PC-9 (cell line): ENCODE measurements around the gene PKD1L1. TPM values are rescaled to one million over a fixed set of nuclear protein-coding genes. Genes with fewer than 3 reads are reported as not detected.

Source experiments
- BruUV-seq: library from RNA; stranded (reverse); fragments of 400-500 nt; replicated peaks from 2 replicates; lab custom pipeline; 2021; lab: Mats Ljungman, UMichigan
- CTCF ChIA-PET: fragments of 300-600 bp; sonication (Branson Sonifier 250); formaldehyde crosslinking; loops from one replicate; lab custom pipeline; 2022; ENCODE audit warnings: antibody characterized with exemption; lab: Charles Lee
- POLR2A ChIA-PET: fragments of 300-600 bp; sonication (Branson Sonifier 250); formaldehyde crosslinking; loops from one replicate; lab custom pipeline; 2022; ENCODE audit warnings: antibody characterized with exemption; ENCODE audit not compliant: unreplicated experiment; lab: Charles Lee
- DNase-seq, 2 experiments: peaks; one replicate each; pipeline versions ENCODE4 v3.0.0 to v3.0.0-alpha.2; 2015 to 2022; ENCODE audit warnings: mixed read lengths in 1 of 2
- H2AFZ ChIP-seq: fragments of 200-600 bp; sonication (generic); 2 replicates; pipeline ENCODE4 v1.8.1; 2017; ENCODE audit warnings: antibody characterized with exemption
- H3F3A ChIP-seq: fragments of 200-600 bp; sonication (generic); 2 replicates; pipeline ENCODE4 v1.8.1; 2017; ENCODE audit warnings: antibody characterized with exemption, mild to moderate bottlenecking, low read depth; ENCODE audit not compliant: insufficient read depth
- H3K27ac ChIP-seq: fragments of 200-600 bp; sonication (generic); 2 replicates; pipeline ENCODE4 v1.6.1; 2016; ENCODE audit warnings: mixed run types
- H3K27me3 ChIP-seq: fragments of 200-600 bp; sonication (generic); 2 replicates; pipeline ENCODE4 v1.6.1; 2016; ENCODE audit warnings: low read depth, mixed run types; ENCODE audit not compliant: insufficient read depth
- H3K36me3 ChIP-seq: fragments of 200-600 bp; sonication (generic); 2 replicates; pipeline ENCODE4 v1.6.1; 2016; ENCODE audit warnings: low read depth, mixed run types
- H3K4me1 ChIP-seq: fragments of 200-600 bp; sonication (generic); replicated peaks from 2 replicates; pipeline ENCODE4 v1.6.1; 2016; ENCODE audit warnings: mixed run types; ENCODE audit not compliant: insufficient read depth
- H3K4me2 ChIP-seq: fragments of 200-600 bp; sonication (generic); 2 replicates; pipeline ENCODE4 v1.6.1; 2017; ENCODE audit warnings: mixed run types
- H3K4me3 ChIP-seq: fragments of 200-600 bp; sonication (generic); 2 replicates; pipeline ENCODE4 v1.6.1; 2016; ENCODE audit warnings: mixed run types
- H3K79me2 ChIP-seq: fragments of 200-600 bp; sonication (generic); 2 replicates; pipeline ENCODE4 v1.6.1; 2017; ENCODE audit warnings: low read depth, mixed run types
- H3K9me2 ChIP-seq: fragments of 200-600 bp; sonication (generic); 2 replicates; pipeline ENCODE4 v1.8.1; 2017; ENCODE audit warnings: mild to moderate bottlenecking; ENCODE audit not compliant: insufficient read depth
- H3K9me3 ChIP-seq: fragments of 200-600 bp; sonication (generic); 2 replicates; pipeline ENCODE4 v1.8.1; 2016; ENCODE audit warnings: low read depth; ENCODE audit not compliant: insufficient read depth
- H4K20me1 ChIP-seq: fragments of 200-600 bp; sonication (generic); 2 replicates; pipeline ENCODE4 v1.8.1; 2017; ENCODE audit not compliant: insufficient read depth
- CTCF ChIP-seq: fragments of 200-600 bp; sonication (generic); conservative IDR thresholded peaks from 2 replicates; pipeline ENCODE4 v1.6.1; 2017; ENCODE audit warnings: mixed run types, antibody characterized with exemption, mild to moderate bottlenecking, moderate library complexity
- EZH2 ChIP-seq: fragments of 200-600 bp; sonication (generic); IDR thresholded peaks from 2 replicates; pipeline ENCODE4 v1.8.0; 2017; ENCODE audit warnings: antibody characterized with exemption, low read depth
- intact Hi-C: fragments of 100-400 bp; cut with micrococcal nuclease; formaldehyde crosslinking; loops from one replicate; pipeline ENCODE4 v1.10.0; 2022; ENCODE audit not compliant: unreplicated experiment
- total RNA-seq: library from RNA; stranded (reverse); gene quantifications from 2 replicates; pipeline ENCODE4 v1.2.3, GENCODE V29; 2021

Gene PKD1L1
- total RNA-seq, 1 experiment from 2014 or later = 0.07 TPM

- H4K20me1 ChIP-seq = no peaks in the 10 kb centered on the region
- no peaks in the 10 kb centered on the region for H3K9me3 ChIP-seq
- BruUV-seq = TSS peak; percentile 19
- ChIA-PET CTCF (interaction anchor here (0.6 to 2.0 kb wide), 3 partner anchors 20 to 128 kb away, joined by 3 to 7 read pairs (median 7); no protein-coding TSS in a partner anchor), POLR2A (interaction anchor here (0.6 to 1.3 kb wide), 8 partner anchors 19 to 187 kb away, joined by 3 to 10 read pairs (median 5); no protein-coding TSS in a partner anchor)
- peak; percentile 82 to 100 for DNase-seq
- no peaks in the 10 kb centered on the region; the same call in 1 of the 2 replicates for H3K9me2 ChIP-seq
- H3K27ac ChIP-seq = peak overlapping the region; percentile 95
- peaks cover 46% of the 10 kb centered on the region for H3F3A ChIP-seq
- TF ChIP-seq CTCF (no peak), EZH2 (no peak)
- H3K36me3 ChIP-seq = no peaks in the 10 kb centered on the region
- peak overlapping the region; percentile 71 for H3K4me2 ChIP-seq
- peaks cover 69% of the 10 kb centered on the region for H3K4me1 ChIP-seq
- intact Hi-C loops = loop anchor here (1.0 to 2.0 kb wide), 9 partner anchors 23 to 317 kb away; no protein-coding TSS in a partner anchor
- H3K4me3 ChIP-seq = peak overlapping the region; percentile 5; the same call in 1 of the 2 replicates
- no peak overlapping the region for H2AFZ ChIP-seq
- H3K27me3 ChIP-seq = no peaks in the 10 kb centered on the region
- H3K79me2 ChIP-seq = no peaks in the 10 kb centered on the region
Measured at GRCh38 chr7:47763063-47763974, 184.9 kb downstream of the PKD1L1 start.

- Histone ChIP-seq H3K9me2 (no peaks in the 10 kb centered on the region; the same call in 1 of the 2 replicates), H3K4me2 (peak overlapping the region; percentile 71), H3K4me1 (peaks cover 74% of the 10 kb centered on the region), H3F3A (peaks cover 46% of the 10 kb centered on the region), H3K27ac (peak overlapping the region; percentile 95), H3K27me3 (no peaks in the 10 kb centered on the region), H3K4me3 (peak overlapping the region; percentile 5; the same call in 1 of the 2 replicates), H3K36me3 (no peaks in the 10 kb centered on the region), H3K79me2 (no peaks in the 10 kb centered on the region), H2AFZ (0 out of 2 replicates have a peak overlapping the region, but pooled peaks have one; percentile 1), H3K9me3 (no peaks in the 10 kb centered on the region), H4K20me1 (no peaks in the 10 kb centered on the region)
- TF ChIP-seq CTCF (no peak), EZH2 (no peak)
- ChIA-PET CTCF (interaction anchor here (0.6 to 1.3 kb wide), 2 partner anchors 20 to 127 kb away, joined by 3 to 7 read pairs; no protein-coding TSS in a partner anchor), POLR2A (interaction anchor here (0.7 to 1.3 kb wide), 4 partner anchors 21 to 187 kb away, joined by 3 to 10 read pairs (median 5); no protein-coding TSS in a partner anchor)
- BruUV-seq = no TSS peak
- DNase-seq = no peak
- intact Hi-C loops = loop anchor here (1.0 to 2.0 kb wide), 9 partner anchors 24 to 316 kb away; no protein-coding TSS in a partner anchor
Measured at GRCh38 chr7:47762746-47763062, 185.6 kb downstream of the PKD1L1 start.

- POLR2A ChIA-PET = interaction anchor here (0.6 kb wide), 1 partner anchor 331 kb away, joined by 4 read pairs; no protein-coding TSS in a partner anchor
Measured at GRCh38 chr7:47762207-47762606, 186.1 kb downstream of the PKD1L1 start.

More at GRCh38 chr7:47762207-47762606, 186.1 kb downstream of the PKD1L1 start:
- peak overlapping the region; percentile 5; the same call in 1 of the 2 replicates for H3K4me3 ChIP-seq
- peaks cover 46% of the 10 kb centered on the region for H3F3A ChIP-seq
- CTCF ChIA-PET = no interaction called here
- peak overlapping the region; percentile 95 for H3K27ac ChIP-seq
- no peak for TF ChIP-seq CTCF
- TF ChIP-seq EZH2 = no peak
- no peaks in the 10 kb centered on the region for H3K27me3 ChIP-seq
- no peaks in the 10 kb centered on the region for H3K79me2 ChIP-seq
- H3K4me1 ChIP-seq = peaks cover 74% of the 10 kb centered on the region
- H3K9me3 ChIP-seq = no peaks in the 10 kb centered on the region
- no peaks in the 10 kb centered on the region for H4K20me1 ChIP-seq
- H3K36me3 ChIP-seq = no peaks in the 10 kb centered on the region
- BruUV-seq = no TSS peak
- DNase-seq = no peak
- intact Hi-C loops = loop anchor here (2.0 kb wide), 1 partner anchor 315 kb away; no protein-coding TSS in a partner anchor
- H3K9me2 ChIP-seq = no peaks in the 10 kb centered on the region; the same call in 1 of the 2 replicates
- peak overlapping the region; percentile 71 for H3K4me2 ChIP-seq
- 0 out of 2 replicates have a peak overlapping the region, but pooled peaks have one; percentile 1 for H2AFZ ChIP-seq
